GM12865 (cell line): Measurements from ENCODE around the gene MTHFR.

Experiments
- DNase-seq: peaks from one replicate; pipeline ENCODE4 v3.0.0; 2010; ENCODE audit warnings: low read depth
- H3K4me3 ChIP-seq: 2 replicates; pipeline ENCODE4 v1.5.1; 2011; ENCODE audit warnings: mild to moderate bottlenecking, low read depth, low read length, control low read depth
- CTCF ChIP-seq: IDR thresholded peaks from 2 replicates; pipeline ENCODE4 v1.5.1; 2011; ENCODE audit warnings: low read length, control low read depth, low read depth, inconsistent platforms; ENCODE audit not compliant: insufficient read depth; ENCODE audit errors: missing control alignments

Gene MTHFR

GRCh38 chr1:11753555-11754208 lies 52.1 kb downstream of the MTHFR start:
- DNase-seq: no peak
- TF ChIP-seq CTCF: no peak
- H3K4me3 ChIP-seq: no peak overlapping the region

- DNase-seq: peak; percentile 31
- no peak overlapping the region for H3K4me3 ChIP-seq
- TF ChIP-seq CTCF: no peak
These were observed 53.2 kb downstream of the MTHFR start for GRCh38 chr1:11752359-11753088.

- no peak for TF ChIP-seq CTCF
- no peak for DNase-seq
- H3K4me3 ChIP-seq: no peak overlapping the region
These were observed 54.7 kb downstream of the MTHFR start for GRCh38 chr1:11751087-11751486.

- DNase-seq: no peak
- H3K4me3 ChIP-seq: no peak overlapping the region
- TF ChIP-seq CTCF: no peak
These were observed 55.8 kb downstream of the MTHFR start for GRCh38 chr1:11749996-11750395.

GRCh38 chr1:11749203-11749689 lies 56.5 kb downstream of the MTHFR start:
- H3K4me3 ChIP-seq: no peak overlapping the region
- no peak for TF ChIP-seq CTCF
- DNase-seq: peak; percentile 42

- H3K4me3 ChIP-seq: no peak overlapping the region
These were observed 57.2 kb downstream of the MTHFR start for GRCh38 chr1:11748294-11749202.

More at GRCh38 chr1:11748294-11749202, 57.2 kb downstream of the MTHFR start:
- no peak for TF ChIP-seq CTCF
- DNase-seq: no peak
